GM19467 (cell line): Measurements from ENCODE around the gene LDLRAD4.

Experiments used
- ATAC-seq: cut with Tn5 transposase; IDR thresholded peaks from one replicate; pipeline ENCODE4 v1.9.1; 2021; ENCODE audit warnings: mild to moderate bottlenecking, moderate library complexity; ENCODE audit not compliant: unreplicated experiment

LDLRAD4 gene

DNA sequence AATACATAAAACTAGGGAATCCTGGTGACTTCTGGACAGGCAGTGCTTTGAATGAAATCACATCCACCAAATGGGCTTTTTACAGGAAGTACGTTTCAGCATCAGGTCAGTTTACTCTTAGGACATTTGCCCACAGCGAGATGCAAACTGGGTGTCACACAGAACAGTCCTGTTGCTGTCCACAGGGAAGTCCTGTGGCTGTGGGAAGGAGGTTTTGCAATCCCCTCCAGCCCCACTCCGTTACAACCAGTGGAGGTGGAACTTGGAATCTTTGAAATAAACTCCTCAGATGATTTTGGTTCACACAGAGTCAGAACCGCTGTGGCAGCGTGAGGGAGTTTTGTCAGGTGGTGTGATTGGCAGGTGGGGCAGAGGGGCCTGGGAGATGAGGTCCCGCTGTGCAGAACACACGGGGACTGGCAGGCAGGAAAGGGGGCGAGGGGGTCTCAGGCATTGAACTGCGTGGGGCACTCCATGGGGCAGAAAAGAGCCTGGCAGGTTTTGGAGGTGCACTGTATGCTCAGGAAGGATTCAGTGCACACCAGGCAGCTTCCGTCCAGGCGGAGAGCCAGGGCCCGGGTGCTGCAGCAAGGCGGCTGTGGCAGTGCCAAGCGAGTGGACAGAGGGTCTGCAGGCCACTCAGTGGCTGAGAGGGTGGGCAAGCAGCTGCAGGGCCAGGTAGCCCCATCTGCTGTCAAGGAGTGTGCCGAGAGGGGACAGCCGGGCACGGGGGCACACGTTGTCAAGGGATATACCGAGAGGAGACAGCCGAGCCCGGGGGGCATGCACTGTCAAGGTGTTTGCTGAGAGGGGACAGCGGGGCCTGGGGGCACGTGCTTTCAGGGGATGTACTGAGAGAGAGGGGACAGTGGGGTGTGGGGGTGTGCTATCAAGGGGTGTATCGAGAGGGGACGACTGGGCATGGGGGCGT, 148.7 kb downstream of the LDLRAD4 start:
- ATAC-seq: no peak

DNA sequence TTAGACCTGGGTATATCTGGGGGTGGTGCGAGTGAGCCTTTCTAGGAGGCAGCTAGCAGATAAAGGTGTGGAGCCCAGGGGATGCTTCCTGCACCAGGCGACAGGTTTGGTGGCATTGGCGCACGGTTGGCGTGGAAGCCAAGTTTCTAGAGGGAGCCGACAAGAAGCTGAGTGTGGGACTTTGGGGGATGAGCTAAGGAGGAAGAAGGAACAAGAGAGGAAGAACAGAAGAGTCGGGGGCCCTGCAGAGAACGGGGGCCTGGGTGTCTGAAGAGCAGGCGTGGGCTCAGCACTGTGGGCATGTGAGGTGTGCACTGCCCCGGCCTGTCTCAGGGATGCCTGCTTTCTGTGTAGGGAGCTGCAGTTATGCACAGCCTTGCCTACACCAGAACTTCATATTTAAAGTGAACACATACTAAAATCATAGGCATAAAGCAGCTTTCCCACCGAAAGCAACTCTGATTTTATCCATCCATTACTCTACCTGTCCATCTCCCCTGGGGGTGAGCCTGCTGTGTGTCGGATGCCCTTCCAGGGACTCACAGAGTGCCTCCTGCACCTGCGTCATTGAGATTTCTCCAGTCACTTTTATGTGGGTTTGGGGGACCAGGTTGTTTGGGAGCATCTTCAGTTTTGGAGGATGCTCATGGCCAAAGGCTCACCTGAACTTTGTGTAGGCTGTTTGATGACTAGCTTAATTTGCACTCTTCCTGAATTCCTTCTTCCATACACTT, 149.7 kb downstream of the LDLRAD4 start:
- no peak for ATAC-seq

DNA sequence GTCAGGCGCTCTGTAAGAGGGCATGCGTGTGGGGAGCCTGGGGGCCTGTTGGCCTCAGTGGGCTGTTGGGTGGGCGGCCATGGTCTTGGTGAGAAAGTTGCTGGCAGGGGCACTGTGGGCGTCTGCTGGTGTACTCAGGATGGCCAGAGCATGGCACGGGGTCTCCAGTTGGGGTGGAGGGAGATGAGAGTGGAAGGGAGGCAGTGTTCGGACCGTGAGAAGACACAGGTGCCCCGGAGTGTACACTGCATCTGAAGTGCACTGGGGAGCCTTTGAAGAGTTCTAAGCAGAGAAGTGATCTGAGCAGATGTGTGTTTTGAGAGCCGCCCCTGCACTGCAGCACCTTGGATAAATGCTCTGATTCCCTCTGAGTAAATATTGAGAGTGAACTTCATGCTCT, 150.8 kb downstream of the LDLRAD4 start:
- ATAC-seq: no peak

DNA sequence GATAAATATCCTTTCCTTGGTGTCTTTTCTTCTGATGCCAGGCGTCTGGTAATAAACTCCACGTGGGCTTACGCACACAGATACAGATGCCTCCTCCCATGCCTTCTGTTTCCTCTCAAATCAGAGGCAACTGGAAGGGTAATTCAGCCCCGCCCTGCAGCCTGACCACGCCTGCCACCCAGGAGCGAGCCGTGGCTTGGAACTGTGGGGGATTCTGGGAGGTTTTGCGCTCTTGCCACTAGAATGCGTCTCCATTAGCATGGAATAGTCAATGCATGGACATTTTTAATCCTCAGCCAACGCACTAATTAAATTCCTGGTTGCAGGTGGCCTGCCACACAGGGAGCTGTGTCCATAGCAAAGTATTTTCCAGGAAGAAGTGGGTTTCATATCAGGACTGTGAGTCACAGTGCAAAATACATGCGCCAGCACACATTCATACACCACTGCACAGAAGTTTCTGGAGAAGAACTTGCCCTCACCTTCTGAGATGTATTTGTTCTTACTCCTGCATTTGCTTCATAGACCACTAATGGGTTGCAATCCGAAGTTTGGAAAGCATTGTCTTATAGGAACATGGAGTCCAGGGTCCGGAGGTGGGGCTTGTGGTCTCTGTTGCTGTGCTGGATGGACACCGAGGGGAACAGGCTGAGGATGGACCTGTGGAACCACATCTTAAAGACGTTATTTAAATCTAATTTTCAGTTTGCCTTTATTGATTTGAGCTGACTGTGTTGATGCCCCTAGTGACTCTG, 151.4 kb downstream of the LDLRAD4 start:
- ATAC-seq: no peak

DNA sequence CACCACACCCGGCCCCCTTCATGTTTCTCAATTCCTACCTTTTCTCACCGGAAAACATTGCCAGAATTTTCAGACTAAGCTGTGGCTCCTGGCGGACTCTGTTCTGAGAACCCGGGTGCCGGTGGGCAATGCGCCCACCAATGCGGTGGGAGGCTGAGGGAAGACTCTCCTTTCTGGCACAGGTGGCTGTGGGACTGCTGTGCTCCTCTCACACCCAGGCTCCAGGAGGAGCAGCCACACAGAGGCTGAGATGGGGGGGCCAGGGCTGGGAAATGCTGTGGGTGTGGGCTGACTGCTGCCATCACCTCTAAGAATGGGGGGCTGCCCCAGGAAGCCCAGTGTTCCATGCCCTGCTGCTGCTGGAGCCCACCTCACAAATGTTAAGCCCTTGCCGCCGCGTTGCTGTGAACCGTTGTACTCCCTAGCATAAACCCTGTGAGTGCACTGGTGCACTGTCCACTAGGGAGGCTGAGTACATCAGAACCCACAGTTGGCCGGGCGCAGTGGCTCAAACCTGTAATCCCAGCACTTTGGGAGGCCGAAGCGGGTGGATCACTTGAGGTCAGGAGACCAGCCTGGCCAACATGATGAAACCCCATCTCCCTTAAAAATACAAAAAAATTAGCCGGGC, 152.6 kb downstream of the LDLRAD4 start:
- no peak for ATAC-seq

DNA sequence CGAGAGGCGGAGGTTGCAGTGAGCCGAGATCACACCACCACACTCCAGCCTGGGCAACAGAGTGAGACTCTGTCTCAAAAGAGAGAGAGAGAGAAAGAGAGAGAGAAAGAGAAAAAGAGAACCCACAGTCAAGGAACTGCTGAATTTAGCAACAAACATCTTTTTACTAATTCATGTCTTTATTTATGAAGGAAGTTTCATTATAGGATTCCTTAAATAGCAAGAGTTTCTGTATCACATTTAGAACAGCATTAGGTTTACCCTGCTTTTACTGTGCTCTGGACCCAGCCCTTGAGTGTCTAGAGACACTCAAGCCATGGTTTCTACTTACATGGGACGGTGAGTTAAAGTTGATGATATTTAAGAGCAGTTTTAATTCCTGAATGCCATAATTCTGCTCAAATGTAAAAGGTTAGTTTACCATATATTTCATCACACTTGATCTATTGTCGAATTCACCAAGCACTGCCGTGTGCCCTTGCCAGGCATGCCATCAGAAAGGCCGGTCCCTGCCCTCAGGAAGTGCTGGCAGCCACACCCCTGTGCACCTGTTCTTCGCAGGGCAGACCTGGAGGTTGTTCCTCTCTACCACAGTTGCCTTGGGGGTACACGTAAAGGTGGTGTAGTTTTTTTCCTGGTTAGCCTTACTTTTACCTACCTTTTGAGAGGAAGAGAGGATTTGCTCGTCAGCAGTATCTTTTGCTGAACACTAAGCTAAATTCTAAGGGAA, 153.3 kb downstream of the LDLRAD4 start:
- ATAC-seq: no peak

DNA sequence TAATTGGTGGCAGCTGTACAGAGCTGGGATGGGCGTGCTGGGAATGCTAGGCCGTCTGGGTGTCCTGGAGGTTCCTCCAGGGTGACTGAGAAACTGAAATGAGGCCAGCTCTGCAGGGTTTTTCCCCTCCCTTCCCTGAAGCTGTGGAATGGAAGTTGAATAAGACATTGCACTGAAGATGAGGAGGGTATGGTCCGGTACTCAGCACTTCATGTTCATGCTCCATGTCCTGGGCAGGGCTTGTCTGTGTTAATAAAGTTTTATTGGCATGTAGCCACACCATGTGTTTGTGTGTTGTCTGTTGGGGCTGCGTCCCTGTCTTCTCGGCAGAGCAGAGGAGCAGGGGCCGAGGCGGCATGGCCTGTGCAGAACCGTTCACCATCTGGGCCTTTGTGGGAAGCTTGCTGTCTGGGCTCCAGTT, 154.0 kb downstream of the LDLRAD4 start:
- no peak for ATAC-seq

DNA sequence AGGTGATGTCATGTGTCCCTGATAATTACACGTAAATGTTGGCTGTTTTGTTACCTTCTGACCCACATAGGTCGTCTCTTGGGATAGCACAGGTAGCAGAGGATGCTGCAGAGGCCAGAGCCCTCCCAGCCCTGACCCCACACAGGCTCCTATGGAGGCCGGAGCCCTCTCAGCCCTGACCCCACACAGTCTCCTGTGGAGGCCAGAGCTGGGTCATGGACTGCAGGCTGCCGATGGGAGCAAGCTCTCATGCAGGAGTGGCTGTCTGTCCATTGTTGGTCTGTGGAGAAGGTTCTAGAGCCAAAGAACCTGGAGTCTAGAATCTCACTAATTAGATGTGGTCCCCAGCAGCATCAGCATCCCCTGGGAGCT, 155.5 kb downstream of the LDLRAD4 start:
- no peak for ATAC-seq

DNA sequence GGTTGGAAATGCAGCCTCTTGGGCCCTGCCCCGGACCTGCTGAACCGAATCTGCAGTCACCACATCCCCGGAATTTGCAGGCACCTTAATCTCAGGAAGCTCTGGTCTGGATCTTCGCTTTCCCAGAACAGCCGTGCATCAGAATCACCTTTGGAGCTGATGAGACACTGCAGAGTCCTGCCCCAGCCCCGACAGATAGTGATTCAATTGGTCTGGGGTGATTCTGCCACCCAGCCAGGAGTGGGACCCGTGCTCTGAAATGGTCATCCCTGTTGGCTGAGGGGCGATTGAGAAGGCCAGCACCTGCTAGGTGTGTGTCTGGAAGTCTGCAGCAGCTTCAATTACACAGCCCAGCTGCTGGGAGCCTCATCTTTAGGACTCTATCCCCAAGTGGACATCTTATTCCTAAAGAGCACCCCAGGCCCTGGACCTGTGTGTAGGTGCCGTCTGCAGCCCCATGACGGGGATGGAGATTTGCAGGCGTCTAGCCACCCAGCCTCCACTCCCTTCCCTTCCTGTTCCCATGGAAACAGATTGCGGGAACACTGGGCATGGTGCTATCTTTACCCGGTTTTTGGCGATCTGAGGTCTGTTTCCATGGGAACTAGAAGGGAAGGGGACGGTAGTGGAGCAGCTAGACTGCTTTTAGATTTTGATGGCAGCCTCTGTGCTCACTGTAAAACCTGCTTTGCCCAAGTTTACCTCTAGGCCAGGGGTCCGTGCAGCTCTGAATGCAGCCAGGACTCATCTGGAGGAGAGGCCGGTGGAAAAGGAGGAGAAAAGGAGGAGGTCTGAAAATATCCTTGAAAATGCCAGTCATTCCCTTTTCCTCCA, 156.1 kb downstream of the LDLRAD4 start:
- ATAC-seq: no peak

DNA sequence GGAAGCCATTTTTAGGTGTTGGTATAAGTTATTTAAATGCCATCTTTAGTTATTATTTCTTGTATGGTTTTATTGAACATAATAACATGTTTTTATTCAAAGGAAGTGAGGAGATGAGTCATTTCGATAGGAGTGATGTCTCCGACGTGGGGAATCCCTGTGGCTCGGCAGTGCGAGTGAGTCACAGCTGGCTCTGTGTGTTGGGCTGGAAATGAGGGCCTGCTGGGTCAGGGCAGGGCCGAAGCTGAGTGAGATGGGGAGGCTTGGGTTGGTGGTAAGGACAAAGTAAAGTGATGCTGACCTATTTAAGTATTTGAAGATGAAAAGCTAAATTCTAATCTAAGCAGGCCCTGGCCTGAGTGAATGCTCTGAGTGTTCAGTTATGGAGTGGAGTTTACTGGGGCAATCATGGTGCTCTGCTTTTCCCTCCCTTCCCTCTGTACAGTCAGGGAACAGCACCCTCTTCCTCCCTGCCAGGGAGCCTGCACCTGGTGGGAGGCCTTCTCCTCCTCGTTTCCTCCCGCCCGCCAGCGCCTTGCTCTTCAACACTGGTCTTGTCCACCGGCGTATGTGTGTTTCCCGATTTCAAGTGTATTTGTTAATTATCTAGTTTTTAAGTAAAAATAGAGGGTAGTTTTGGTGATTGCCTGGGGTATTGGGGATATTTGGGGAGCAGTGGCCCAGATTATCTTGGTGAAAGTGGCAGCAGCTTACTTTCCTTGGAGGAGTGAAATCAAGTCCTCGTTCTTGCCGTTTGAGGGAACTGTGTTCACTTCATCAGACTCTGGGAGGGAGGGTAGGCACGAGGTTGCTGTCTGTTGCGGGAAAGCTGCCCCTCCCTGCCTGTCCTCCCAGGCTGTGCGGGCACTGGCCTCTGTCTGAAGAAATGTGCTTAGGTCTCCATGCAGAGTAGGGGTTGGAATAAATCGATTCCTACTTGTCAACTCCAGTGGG, 157.0 kb downstream of the LDLRAD4 start:
- ATAC-seq: peak; percentile 50

DNA sequence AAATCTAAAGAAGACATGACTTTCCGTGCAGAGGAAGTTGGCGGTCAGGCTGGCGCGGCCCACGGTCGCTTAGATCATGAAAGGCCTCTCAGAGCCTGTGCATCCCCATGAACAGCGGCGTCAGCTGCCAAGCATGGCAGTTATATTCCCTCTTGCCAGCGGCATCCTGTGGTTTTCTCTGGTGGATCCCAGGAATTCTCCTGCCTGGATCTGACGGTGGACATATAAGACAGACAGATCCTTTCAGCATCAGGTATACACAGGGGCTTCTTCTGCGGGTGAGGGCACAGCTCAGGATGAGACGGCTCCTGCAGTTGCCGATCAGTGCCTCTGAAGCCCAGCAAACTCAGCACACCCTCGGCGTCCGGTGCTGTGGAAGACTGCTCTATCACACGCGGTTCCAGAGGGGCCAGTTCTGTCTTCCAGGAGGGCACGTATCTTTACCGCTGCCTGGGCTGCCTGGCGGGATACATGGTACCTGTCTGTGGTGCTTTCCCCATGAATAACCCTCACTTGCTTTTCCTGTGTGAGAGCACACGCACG, 157.8 kb downstream of the LDLRAD4 start:
- no peak for ATAC-seq

DNA sequence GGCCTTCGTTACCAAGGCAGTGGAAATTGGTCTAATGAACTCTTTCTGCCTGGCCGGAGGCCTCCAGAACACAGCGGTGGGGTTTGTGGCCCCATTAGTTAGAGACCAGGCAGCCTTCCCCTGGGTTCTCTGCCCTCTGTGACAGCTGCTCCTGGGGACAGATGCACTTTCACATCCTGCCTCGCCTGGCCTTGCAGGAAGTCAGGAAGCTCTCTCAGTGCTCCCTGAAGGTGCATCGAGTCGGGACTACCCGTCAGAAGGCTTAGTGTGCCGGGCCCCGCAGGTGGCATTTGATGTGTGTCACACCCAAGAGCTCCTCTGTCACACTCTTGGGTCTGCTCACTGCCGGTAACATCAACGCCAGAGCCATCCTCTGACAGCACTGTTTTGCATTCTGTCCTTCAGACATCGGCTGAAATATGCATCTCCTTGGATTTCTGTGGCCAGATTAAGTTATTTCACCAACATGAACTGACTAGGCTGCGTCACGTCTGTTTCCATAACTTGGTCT, 158.3 kb downstream of the LDLRAD4 start:
- ATAC-seq: peak; percentile 63

DNA sequence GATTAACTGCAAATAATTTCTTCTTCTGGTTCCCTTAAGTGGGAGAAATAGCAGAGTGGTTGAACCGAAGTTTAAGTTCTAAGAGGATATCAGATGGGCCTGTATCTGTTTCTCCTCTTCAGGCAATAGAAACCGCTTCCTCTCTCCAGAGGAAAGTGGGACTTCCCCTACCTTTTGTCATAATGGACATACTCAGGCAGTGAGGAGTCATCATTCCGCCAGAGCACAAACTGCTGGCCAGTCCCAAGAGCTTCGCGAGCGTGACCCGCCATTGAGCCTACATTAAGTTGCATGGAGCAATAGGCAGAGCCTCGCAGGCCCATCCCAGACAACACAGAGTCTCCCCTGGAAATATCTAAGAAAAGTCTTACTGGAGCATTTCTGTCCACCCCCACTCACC, 158.9 kb downstream of the LDLRAD4 start:
- no peak for ATAC-seq

DNA sequence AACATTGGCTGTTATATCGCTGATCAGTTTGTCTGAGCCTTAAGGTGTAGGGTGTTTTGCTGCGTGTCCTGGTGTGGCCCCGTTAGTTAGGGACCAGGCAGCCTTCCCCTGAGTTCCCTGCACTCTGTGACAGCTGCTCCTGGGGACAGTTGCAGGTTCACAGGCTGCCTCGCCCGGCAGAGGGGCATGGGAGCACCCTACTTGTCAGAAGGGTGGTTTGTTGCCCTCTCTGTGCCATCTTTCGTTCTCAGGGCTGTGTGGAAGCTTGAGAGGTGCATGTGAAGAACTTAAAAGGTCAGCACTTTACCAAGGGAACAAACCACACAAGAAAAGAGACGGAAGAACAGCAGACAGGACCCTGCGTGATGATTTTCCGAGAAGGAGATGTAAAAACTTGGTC, 159.6 kb downstream of the LDLRAD4 start:
- no peak for ATAC-seq

DNA sequence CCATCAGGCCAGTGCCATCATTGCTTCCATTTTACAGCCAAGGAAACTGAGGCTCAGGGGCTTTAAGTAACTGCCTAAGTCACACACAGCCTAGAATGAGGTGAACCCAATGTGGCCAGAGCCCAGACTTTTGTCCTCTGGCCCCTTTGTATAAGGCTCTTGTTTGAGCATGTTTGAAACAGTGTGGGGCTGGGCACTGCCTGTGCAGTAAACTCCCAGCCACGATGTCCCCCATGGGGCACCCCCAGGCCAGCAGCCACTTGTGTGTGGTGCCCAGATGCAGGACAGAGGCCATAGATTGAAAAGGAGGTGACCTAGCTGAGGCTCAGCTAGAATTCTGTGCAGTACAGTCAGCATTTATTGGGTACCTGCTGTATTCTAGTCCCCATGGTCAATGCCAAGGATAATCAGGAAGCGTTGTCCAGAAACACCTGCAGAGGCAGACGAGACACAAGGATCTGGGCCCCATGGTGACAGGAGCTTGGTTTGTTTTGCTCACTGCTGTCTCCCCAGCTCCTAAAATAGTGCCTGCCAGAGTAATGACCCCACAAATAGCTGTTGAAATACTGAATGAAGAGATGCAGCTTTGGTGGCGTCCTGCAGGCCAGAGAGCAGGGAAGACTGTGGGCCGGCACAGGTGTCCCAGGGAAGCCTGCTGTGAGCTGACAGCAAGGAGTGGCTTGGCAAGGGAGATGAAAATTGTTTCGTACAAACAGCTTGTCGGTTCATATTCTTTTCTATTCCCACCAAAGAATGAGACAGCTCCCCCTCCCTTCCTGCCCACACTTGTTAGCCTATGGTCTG, 160.7 kb downstream of the LDLRAD4 start:
- no peak for ATAC-seq

DNA sequence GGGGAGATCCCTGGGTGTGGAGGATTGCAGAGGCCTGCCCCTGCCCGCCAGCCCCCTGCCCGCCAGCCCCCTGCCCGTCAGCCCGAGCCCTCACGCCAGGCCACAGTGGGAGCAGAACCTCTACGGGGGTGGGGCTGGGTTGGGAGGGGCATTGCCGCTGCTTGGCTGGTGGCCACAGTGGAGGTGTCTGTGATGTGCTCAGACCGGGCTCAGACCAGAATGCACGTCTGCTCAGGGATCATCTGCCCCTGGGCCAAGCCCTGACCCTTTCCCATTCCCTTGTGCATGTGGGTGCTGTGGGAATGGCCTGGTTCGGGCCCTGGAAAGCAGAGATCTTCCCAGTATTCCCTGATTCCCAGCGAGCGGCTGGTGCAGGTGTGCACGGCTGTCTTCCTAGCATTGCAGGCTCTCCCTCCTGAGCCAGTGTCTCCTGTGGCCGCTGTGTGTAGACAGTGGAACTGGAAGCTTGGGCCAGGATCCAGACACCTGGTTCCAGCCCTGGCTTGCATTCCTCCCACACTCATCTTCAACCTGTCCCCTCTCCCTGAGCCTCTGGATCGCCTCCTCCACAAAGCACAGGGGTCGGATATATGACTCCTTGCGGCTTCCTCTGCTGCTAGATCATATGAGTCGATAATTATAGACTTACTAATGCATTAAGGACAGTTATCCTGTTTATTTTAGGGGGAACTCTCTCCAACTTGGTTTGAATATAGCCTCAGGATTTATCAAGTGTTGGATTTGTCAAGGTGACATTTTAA, 161.6 kb downstream of the LDLRAD4 start:
- no peak for ATAC-seq
